GM19043 (cell line): ENCODE results near the gene NUP58.
"Not testable (repeated sequence)": the region's sequence is repeated elsewhere in the genome, so short reads cannot be mapped to it uniquely, and the experiment has no call there.

Source experiments
- ATAC-seq: cut with Tn5 transposase; IDR thresholded peaks from one replicate; pipeline ENCODE4 v1.9.1; 2021; ENCODE audit warnings: low read depth; ENCODE audit not compliant: unreplicated experiment

NUP58 gene

DNA sequence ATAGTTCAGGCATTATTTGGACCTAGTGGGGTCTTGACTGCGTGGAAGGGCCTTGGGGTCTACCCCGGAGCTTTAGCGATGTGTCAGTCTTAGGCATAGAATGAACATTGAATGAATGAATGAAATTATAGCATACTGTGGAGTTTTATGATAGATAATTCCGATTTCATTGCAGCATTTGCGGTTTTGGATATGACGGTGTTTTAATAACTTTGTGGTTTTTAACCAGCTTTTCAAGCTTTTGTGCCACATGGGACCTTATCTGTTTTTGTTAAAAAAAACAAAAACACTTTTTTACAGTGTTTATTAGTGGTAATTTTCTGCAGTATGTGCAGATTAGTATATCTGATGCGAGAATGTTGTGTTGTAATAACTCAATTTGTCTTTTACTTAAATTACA lies 696 bp downstream of the NUP58 start:
- ATAC-seq, result no peak

DNA sequence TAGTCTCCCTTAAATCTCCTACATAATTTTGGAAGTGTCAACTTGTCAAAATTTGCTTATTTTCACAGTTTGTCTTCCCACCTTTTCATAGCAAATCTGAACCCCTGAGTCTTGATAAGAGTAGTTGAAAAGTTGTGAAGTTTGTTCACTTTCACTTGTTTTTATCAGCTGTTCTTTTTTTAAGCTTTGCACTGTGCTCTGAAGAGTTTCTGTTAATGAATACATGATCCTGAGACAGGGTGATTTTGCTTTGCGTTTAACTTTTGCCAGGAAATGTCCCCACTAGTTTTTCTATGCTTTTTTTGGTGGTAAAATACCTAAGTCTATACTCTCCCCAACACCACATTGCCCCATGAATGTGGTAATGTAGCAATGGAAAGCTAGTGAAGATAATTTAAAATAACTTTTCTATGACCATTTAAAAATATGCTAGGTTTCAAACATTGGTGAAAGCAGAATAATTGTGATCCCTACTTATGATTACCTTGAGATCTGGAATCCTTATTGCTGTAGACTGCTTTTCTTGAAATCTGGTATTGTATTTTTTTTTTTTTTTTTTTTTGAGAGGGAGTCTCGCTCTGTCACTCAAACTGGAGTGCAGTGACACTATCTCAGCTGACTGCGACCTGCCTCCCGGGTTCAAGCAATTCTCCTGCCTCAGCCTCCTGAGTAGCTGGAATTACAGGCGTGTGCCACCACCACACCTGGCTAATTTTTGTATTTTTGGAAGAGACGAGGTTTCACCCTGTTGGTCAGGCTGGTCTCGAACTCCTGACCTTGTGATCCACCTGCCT lies 5.4 kb downstream of the NUP58 start:
- no peak for ATAC-seq

DNA sequence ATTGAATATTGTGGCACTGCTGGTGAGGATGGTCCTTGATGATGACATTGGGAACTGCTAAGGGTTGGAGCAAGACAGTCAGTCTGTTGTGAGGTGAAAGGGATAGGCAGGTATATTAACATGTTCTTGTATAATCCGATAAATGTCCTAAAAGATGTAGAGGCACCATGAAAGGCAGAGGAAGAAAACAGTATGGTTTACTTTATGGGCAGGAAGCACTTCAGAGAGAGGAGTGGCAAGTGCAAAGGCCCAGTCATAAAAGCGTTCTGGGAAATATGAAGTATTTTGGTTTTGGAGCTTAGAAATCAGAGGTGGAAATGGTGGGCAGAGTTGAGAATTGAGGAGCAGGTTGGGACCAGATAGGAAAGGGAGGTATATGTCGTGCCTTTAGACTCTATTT lies 9.5 kb downstream of the NUP58 start:
- ATAC-seq, result no peak

DNA sequence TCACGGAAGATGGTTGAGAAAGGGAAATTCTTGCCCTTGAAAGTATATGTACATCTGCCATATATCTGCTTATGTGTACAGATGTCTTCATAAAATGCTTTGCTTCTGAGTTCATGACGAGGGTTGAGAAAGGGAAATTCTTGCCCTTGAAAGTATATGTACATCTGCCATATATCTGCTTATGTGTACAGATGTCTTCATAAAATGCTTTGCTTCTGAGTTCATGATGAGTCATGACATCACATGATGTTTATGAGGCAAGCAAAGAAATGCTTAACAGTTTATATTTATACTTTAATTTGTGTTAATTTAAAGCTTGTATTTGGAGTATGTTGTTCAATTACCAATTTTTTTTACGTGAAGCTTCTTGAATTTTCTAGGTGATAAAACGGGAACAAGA lies 17.5 kb downstream of the NUP58 start:
- not testable (repeated sequence) for ATAC-seq

- ATAC-seq, result no peak
Observed at GRCh38 chr13:25319771-25320170, 18.3 kb downstream of the NUP58 start.

- no peak for ATAC-seq
Observed at GRCh38 chr13:25324100-25324499, 22.7 kb downstream of the NUP58 start.

DNA sequence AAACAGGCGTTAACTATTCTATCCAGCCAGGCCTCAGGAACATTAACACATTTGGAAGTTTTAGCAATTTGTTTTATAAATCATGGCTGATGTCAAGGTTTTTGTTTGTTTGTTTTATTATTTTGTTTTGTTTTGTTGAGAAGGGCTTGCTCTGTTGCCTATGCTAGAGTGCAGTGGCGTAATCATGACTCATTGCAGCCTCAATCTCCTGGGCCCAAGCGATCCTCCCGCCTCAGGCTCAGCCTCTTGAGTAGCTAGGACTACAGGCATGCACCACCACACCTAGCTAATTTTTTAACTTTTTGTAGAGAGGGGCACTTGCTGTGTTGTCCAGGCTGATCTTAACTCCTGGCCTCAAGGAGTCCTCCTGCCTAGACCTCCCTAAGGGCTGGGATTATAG lies 28.3 kb downstream of the NUP58 start:
- no peak for ATAC-seq

GRCh38 chr13:25330541-25330940 lies 29.1 kb downstream of the NUP58 start:
- ATAC-seq, result no peak

GRCh38 chr13:25335856-25336255 lies 34.4 kb downstream of the NUP58 start:
- no peak for ATAC-seq

- ATAC-seq, result no peak
Observed at GRCh38 chr13:25345576-25345975, 44.2 kb downstream of the NUP58 start.

- ATAC-seq, result no peak
Observed at GRCh38 chr13:25347151-25347550, 45.7 kb downstream of the NUP58 start.

GRCh38 chr13:25351404-25351803 lies 50.0 kb downstream of the NUP58 start:
- ATAC-seq, result no peak

DNA sequence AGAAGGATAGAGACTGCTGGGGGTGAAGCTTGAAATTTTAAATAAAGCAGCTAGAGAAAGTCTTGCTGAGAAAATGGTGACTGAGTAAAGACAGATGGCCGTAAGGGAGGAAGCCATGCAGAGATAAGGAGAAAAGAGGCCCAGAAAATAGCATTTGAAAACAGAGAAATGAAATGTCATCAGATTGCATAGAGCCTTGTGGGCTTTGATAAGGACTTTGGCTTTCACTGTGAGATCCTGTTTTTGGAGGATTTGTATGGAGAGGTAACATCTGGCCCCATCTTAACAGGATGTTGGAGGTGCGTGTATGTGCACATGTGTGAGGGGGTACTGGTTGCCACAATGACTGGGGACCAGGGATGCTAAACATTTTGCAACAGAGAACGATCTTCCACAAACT lies 50.8 kb downstream of the NUP58 start:
- ATAC-seq, result no peak

DNA sequence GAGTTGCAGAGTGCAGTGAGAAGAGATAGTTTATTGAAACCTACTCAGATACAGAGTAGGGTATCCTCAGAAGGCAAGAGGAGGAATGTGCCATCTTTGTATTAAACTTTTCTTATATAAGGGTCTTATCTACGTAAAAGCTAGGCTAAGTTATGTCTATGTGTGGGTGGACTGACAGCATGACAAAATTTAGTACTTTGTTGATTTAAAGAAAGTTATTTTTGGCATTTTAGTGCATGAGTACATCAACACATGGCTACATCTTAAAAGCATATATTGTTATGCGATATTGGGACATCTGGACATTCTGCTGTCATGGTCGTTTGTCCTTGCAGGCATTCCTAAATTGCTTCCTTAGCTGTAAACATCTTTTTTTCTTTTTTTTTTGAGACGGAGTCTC lies 51.4 kb downstream of the NUP58 start:
- no peak for ATAC-seq

DNA sequence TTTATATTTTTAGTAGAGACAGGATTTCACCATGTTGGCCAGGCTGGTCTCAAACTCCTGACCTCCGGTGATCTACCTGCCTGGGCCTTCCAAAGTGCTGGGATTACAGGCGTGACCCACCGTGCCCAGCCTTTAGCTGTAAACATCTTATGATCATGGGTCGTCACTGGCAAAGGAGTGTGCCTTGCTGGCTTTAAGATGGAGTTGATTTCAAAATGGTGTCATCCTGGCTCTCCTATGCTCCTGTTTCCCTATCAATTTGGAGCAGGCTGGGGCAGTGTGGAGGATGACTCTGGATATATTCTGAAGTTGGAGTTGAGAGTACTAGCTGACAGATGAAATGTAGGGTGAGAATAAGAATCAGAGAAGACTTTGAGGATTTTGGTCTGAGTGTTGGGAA lies 51.9 kb downstream of the NUP58 start:
- ATAC-seq, result no peak

DNA sequence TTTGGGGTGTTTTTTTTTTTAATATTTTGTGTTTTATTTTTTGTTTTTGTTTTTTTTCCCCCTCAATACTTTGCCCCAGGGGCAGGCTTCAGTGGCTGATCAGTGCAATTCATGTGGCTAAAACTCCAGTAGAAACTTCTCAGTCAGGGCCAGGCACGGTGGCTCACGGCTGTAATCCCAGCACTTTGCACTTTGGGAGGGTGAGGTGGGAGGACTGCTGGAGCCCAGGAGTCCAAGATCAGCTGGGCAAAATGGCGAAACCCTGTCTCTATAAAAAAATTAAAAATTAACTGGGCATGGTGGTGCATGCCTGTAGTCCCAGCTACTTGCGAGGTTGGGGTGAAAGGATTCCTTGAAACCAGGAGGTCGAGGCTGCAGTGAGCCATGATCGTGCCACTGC lies 53.0 kb downstream of the NUP58 start:
- ATAC-seq, result no peak

DNA sequence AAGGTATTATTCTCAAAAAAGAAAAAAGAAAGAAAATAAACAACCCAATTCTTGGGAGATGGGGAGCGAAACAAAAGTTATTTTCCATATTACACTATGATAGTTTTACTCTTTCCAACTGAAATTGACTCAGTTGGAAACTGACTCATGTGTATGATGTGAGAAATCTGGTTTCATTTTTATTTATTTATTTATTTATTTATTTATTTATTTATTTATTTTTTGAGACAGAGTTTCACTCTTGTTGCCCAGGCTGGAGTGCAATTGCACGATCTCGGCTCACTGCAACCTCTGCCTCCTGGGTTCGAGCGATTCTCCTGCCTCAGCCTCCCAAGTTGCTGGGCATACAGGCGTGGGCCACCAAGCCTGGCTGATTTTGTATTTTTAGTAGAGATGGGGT lies 59.0 kb downstream of the NUP58 start:
- not testable (repeated sequence) for ATAC-seq

DNA sequence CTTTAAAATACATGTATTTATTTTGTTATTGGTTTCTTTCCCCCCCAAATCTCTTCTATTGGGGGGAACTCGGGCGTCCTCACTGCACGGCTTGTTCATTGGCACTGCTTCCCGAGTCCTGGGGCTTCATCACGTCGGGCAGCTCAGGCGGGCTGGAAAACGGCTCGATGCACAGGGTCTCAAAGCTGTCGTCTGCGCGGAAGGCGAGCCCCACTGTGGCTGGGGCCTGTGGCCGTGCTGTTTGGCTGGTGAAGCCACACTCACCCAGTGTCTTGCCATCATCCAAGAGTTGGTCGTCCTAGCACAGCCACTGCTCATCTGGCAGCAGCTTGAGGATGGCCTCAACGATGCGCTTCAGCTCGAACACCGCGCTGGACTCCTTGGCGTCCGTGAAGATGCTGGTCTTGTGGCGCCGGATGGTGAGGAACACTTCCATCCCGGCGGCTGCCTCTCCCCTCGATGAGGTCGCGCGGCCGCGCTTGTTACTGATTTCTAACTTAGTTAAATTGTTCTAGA lies 64.4 kb downstream of the NUP58 start:
- no peak for ATAC-seq

- ATAC-seq, result no peak
Observed at GRCh38 chr13:25371158-25371874, 69.9 kb downstream of the NUP58 start.

DNA sequence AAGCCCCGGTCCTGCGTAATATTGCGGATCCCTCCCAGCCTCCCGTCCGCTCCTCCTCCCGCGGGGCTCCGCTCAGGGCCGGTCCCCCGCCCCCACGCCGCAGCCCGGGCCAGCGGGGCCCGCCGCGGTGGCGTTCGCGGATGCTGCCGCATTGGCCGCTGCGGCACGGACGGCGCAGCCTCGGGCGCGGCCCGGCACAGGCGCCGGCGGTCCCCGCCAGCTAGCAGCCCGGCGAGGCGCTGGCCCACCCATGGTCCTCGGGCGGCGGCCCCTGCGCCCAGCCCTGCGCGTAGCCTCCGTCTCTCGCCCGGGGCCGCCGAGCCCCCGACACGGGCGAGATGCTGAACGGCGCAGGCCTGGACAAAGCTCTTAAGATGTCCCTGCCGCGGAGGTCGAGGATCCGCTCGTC lies 70.5 kb downstream of the NUP58 start, which contains the start of gene ATP8A2:
Gene ATP8A2 (plus strand): TSS at position 100 of the 409 bp plus-strand sequence. CDS start 239 bp downstream, at position 339.
- no peak for ATAC-seq

DNA sequence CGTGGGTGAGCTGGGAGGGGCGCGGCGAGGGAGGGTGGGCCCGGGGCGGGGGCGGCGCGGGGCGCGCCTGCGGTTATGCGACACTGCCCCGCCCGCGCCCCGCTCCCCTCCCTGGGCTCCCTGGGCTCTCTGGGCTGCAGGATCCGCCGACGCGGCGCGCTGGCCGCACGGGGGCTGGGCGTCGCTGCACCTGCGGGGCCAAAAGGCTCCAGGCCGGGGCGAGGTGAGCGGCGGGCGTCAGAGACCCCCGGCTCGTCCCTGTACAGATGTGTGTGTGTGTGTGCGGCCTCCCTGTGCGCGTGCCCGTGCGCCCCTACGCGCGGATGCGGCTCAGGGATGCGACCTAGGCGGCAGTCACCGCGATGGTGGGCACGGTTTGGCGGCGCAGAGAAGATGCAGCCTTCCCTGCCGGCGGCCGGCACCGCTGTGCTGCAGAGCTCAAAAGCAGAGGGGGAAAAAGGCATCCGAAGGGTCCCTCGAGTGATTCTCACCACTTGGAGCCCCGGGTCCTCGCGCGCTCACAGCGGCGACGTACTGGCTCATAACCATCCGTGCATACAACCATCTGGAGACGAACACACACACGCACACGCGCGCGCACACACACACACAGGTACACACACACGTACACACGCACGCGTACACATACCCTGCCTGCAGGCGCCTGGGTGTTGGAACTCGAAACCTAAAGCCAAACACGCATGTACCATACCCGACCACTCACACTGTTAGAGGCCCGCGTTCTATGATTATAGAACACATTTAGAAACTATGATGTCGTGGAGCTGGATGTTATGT lies 71.1 kb downstream of the NUP58 start:
- ATAC-seq, result no peak
